MM.1S (cell line): ENCODE data around the gene TNFAIP1.
A peak's percentile ranks its signal among the peaks of the same experiment; 100 is the strongest.

Source experiments
- DNase-seq: peaks from one replicate; pipeline ENCODE4 v3.0.0-alpha.2; 2015
- H2AFZ ChIP-seq: fragments of 300-600 bp; sonication (generic); 2 replicates; pipeline ENCODE4 v1.6.0; 2016; ENCODE audit warnings: antibody characterized with exemption, low read length
- H3F3A ChIP-seq: fragments of 300-600 bp; sonication (generic); 2 replicates; pipeline ENCODE4 v1.6.1; 2016; ENCODE audit warnings: mild to moderate bottlenecking, antibody characterized with exemption, low read length, moderate library complexity, mixed read lengths; ENCODE audit not compliant: insufficient read depth
- H3K27ac ChIP-seq: fragments of 300-600 bp; sonication (generic); 2 replicates; pipeline ENCODE4 v1.5.1; 2016; ENCODE audit warnings: mild to moderate bottlenecking, low read length
- H3K27me3 ChIP-seq: fragments of 300-600 bp; sonication (generic); replicated peaks from 2 replicates; pipeline ENCODE4 v1.6.0; 2016; ENCODE audit warnings: low read length; ENCODE audit not compliant: insufficient read depth
- H3K36me3 ChIP-seq: fragments of 300-600 bp; sonication (generic); replicated peaks from 2 replicates; pipeline ENCODE4 v1.6.1; 2016; ENCODE audit warnings: mild to moderate bottlenecking, low read length, mixed read lengths; ENCODE audit not compliant: insufficient read depth
- H3K4me1 ChIP-seq: fragments of 300-600 bp; sonication (generic); 2 replicates; pipeline ENCODE4 v1.6.1; 2016; ENCODE audit warnings: low read length, mixed read lengths
- H3K4me2 ChIP-seq: fragments of 300-600 bp; sonication (generic); 2 replicates; pipeline ENCODE4 v1.6.0; 2016; ENCODE audit warnings: low read depth, low read length
- H3K4me3 ChIP-seq: fragments of 300-600 bp; sonication (generic); 2 replicates; pipeline ENCODE4 v1.5.1; 2016; ENCODE audit warnings: low read length, mixed read lengths
- H3K79me2 ChIP-seq: fragments of 300-600 bp; sonication (generic); 2 replicates; pipeline ENCODE4 v1.6.1; 2016; ENCODE audit warnings: mixed run types, low read length, mixed read lengths
- H3K9ac ChIP-seq: fragments of 300-600 bp; sonication (generic); 2 replicates; pipeline ENCODE4 v1.6.1; 2016; ENCODE audit warnings: low read length, mixed read lengths
- H3K9me2 ChIP-seq: fragments of 300-600 bp; sonication (generic); replicated peaks from 2 replicates; pipeline ENCODE4 v1.6.1; 2016; ENCODE audit warnings: mild to moderate bottlenecking, low read length, mixed read lengths; ENCODE audit not compliant: insufficient read depth
- H3K9me3 ChIP-seq: fragments of 300-600 bp; sonication (generic); replicated peaks from 2 replicates; pipeline ENCODE4 v1.6.1; 2016; ENCODE audit warnings: mild to moderate bottlenecking, low read length, mixed read lengths; ENCODE audit not compliant: insufficient read depth
- H4K20me1 ChIP-seq: fragments of 300-600 bp; sonication (generic); 2 replicates; pipeline ENCODE4 v1.6.1; 2016; ENCODE audit warnings: mild to moderate bottlenecking, low read length, moderate library complexity, mixed read lengths; ENCODE audit not compliant: insufficient read depth
- CTCF ChIP-seq: fragments of 300-600 bp; sonication (generic); IDR thresholded peaks from 2 replicates; pipeline ENCODE4 v1.5.1; 2016; ENCODE audit warnings: antibody characterized with exemption, low read length, mixed read lengths
- EZH2 ChIP-seq: fragments of 300-600 bp; sonication (generic); optimal IDR thresholded peaks from 2 replicates; pipeline ENCODE3; 2017; ENCODE audit warnings: low read depth, mild to moderate bottlenecking, antibody characterized with exemption, low read length, mixed read lengths
- EZH2phosphoT487 ChIP-seq: fragments of 300-600 bp; sonication (generic); IDR thresholded peaks from 2 replicates; pipeline ENCODE4 v1.6.1; 2018; ENCODE audit warnings: antibody characterized with exemption, low read length

The TNFAIP1 gene

DNA sequence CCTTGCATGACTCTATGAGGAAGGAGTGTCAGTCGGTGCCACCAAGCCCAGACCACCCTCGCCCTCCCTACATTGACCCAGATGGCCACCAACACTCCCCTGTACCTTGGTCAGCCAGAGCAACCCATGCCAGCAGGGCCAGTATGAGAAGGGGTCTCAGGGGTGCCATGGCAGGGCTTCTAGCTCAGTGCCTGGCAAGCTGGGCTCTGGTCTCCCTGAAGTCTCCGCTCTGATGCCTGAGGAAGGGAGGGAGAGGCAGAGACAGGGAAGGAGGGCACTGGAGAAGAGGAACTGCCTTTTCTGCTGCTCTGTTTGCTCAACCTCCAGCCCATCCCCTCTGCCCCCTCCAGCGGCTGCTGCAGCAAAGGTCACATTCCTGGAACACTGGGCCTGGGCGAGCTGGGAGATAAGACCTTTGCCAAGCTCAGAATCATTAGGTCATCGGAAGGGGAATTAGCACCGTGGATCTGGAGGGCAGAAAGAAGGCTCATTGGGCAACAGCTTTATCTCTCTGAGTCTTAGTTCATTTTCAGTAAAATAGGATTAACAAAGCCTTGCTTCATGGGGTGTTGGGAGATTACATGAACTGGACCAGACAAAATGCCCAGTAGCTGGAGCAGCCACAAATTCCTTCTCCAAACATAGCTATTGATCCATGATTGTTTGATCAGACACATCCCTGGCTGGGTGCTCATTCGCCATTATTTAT, 34.6 kb downstream of the TNFAIP1 start, which contains the start of gene VTN:
Gene VTN (minus strand): TSS at position 273 of the 709 bp plus-strand sequence. CDS start 104 bp downstream, at position 169.
- no peaks in the 10 kb centered on the region for H3K9me3 ChIP-seq
- H3F3A ChIP-seq: peaks cover 15% of the 10 kb centered on the region
- H2AFZ ChIP-seq: peak within 1 kb of the TSS; percentile 88
- H3K36me3 ChIP-seq: no peaks in the 10 kb centered on the region
- H3K4me2 ChIP-seq: peak within 1 kb of the TSS; percentile 95; the same call in 1 of the 2 replicates
- no peaks in the 10 kb centered on the region for H3K9me2 ChIP-seq
- H4K20me1 ChIP-seq: no peaks in the 10 kb centered on the region
- TF ChIP-seq CTCF (no peak), EZH2 (no peak), EZH2phosphoT487 (no peak)
- H3K79me2 ChIP-seq: no peaks in the 10 kb centered on the region
- 0 out of 2 replicates have a peak, but pooled peaks cover 4% of the 10 kb centered on the region for H3K4me1 ChIP-seq
- peak within 1 kb of the TSS; percentile 85 for H3K4me3 ChIP-seq
- H3K27ac ChIP-seq: no peak within 1 kb of the TSS
- no peak within 1 kb of the TSS; the same call in 1 of the 2 replicates for H3K9ac ChIP-seq
- DNase-seq: no peak
- no peaks in the 10 kb centered on the region for H3K27me3 ChIP-seq

- H3K9ac ChIP-seq: no peak overlapping the region
- H4K20me1 ChIP-seq: no peaks in the 10 kb centered on the region
- peak overlapping the region; percentile 88; the same call in 1 of the 2 replicates for H2AFZ ChIP-seq
- no peaks in the 10 kb centered on the region for H3K27me3 ChIP-seq
- 0 out of 2 replicates have a peak, but pooled peaks cover 4% of the 10 kb centered on the region for H3K4me1 ChIP-seq
- H3K27ac ChIP-seq: no peak overlapping the region
- no peak for DNase-seq
- H3K79me2 ChIP-seq: no peaks in the 10 kb centered on the region
- H3K4me3 ChIP-seq: no peak overlapping the region
- peak overlapping the region; percentile 95; the same call in 1 of the 2 replicates for H3K4me2 ChIP-seq
- H3K36me3 ChIP-seq: no peaks in the 10 kb centered on the region
- TF ChIP-seq CTCF (no peak), EZH2phosphoT487 (no peak), EZH2 (no peak)
- H3K9me2 ChIP-seq: no peaks in the 10 kb centered on the region
- H3K9me3 ChIP-seq: no peaks in the 10 kb centered on the region
- peaks cover 15% of the 10 kb centered on the region for H3F3A ChIP-seq
Observed at GRCh38 chr17:28370744-28371103, 35.2 kb downstream of the TNFAIP1 start.

GRCh38 chr17:28371245-28372202, 36.0 kb downstream of the TNFAIP1 start, which contains the start of gene SARM1:
TSS of gene SARM1 (plus strand) at chr17:28371694. CDS start at chr17:28372033, 339 bp downstream.
- 0 out of 2 replicates have a peak, but pooled peaks cover 4% of the 10 kb centered on the region for H3K4me1 ChIP-seq
- peaks cover 15% of the 10 kb centered on the region for H3F3A ChIP-seq
- TF ChIP-seq EZH2: no peak
- TF ChIP-seq CTCF: no peak
- no peak for TF ChIP-seq EZH2phosphoT487
- no peaks in the 10 kb centered on the region for H3K27me3 ChIP-seq
- peak within 1 kb of the TSS; percentile 85 for H3K4me3 ChIP-seq
- H3K79me2 ChIP-seq: no peaks in the 10 kb centered on the region
- peak within 1 kb of the TSS; percentile 88 for H2AFZ ChIP-seq
- DNase-seq: peak; percentile 78
- no peak within 1 kb of the TSS for H3K27ac ChIP-seq
- no peaks in the 10 kb centered on the region for H4K20me1 ChIP-seq
- peak within 1 kb of the TSS; percentile 45 for H3K9ac ChIP-seq
- no peaks in the 10 kb centered on the region for H3K9me2 ChIP-seq
- H3K4me2 ChIP-seq: peak within 1 kb of the TSS; percentile 95
- no peaks in the 10 kb centered on the region for H3K9me3 ChIP-seq
- H3K36me3 ChIP-seq: no peaks in the 10 kb centered on the region
